NCI-H748 (cell line): ENCODE measurements around the gene ZKSCAN7.
"Not testable (repeated sequence)": the region's sequence is repeated elsewhere in the genome, so short reads cannot be mapped to it uniquely, and the experiment has no call there.

Source experiments
- DNase-seq: peaks from one replicate; lab custom pipeline; 2025; ENCODE audit not compliant: unreplicated experiment; lab: John Stamatoyannopoulos, UW

ZKSCAN7 gene

DNA sequence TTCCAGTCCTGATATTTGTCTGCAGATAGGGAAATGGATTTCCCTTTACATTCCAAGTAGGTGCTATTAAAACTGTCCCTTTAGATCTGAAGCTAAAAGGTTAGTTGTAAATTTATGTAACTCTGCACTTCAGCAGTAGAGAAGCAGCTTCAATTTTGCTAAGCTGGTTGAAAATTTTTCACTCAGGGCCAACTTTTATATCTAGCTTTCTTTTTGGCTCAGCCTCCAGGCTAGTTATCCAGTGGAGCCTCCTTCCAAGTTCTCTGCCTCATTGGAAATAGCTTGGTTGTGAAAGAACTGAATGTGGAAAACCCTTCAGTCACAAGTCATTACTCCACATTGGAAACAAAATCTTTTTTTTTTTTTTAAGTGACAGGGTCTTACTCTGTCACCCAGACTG lies 21.6 kb downstream of the ZKSCAN7 start:
- DNase-seq, result no peak

DNA sequence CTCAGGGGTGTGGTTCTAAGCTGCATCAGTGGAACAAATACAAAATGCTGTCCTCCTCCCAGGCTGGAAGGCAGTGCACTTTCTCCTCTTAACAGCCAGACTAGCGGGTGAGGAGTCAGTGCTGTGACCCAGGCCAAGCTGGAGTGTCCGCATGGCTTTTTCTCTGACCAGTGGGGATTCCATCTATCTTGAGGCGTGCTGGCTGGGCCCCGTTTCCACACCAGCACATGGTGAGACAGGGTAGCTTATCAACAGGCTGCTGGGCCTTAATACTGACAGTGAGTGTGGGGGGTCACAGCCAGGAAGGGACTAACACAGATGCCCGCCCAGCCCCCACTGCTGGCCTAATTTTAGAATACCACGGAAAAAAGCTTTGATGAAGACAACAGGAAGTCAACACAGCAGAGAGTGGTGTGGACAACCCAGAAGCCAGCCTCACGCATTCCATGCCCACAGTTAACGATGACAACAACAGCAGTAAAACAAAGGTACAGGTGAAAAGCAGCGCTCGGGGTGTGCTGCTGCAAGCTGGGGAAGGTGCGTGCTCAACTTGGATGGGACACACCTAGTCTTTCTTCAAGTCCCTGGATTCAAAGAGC lies 22.5 kb downstream of the ZKSCAN7 start:
- DNase-seq, result not testable (repeated sequence)

DNA sequence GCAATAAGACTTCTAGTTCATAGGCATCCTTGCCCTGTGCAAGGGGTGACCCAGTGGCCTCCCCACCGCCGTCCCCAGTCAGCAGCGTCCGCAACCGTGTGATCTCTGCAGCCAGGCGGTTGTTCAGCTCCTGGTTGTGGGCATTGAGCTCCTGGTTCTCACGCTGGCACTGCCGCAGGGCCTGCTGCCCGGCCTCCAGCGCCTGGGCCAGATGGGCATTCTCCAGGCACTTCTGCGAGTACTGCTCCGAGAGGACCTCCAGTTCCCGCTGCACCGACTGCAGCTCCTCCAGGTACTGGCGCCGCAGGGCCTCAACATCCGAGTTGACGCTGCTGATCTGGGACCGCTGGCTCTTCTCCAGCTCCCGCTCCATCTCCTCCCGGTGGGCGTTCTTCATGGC lies 23.3 kb downstream of the ZKSCAN7 start:
- not testable (repeated sequence) for DNase-seq

DNA sequence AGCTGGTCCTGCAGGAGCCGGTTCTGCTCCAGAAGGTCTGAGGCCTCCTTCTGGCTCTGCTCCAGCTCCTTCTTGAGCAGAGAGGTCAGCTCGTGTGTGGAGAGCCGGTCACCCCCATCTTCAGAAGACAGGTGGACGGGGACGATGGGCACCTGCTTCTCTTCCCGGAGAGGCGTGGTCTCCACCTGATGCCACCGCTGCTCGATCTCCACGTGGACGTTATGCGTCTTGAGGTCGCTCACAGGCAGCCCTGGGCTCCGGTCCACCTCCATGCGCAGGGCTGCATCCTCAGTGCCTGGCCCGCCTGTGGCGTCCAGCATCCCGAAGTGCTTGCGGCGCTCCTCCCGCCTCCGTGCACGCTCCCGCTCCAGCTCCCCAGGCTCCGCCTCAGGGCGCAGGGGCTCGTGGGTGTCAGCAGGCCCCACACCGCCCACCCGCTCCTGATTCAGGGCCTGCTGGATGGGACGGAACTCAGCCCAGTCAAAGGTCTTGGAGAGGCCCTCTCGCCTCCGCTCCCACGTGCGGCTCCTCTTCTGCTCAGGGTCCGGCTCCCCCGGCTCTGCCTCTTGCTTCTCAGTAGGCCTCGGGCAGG lies 24.0 kb downstream of the ZKSCAN7 start:
- DNase-seq, result not testable (repeated sequence)

DNA sequence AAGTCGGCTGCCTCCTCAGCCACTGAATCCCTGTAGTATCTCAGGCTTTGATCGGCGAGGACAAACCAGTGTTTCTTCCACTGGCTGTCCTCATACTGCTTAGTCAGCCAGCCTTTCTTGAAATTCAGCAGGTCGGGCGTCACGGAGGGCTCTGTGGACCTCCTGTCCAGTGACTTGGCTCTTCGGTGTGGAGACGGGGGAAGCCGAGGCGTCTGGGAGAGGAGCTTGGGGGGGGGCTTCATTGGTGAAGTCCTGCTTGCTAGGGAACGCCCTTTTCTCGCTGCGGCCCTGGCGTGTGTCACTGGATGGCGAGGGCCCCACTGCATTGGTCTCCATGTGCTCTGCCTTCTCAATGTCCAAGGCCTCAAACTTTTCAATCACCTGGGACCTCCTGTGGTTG lies 24.8 kb downstream of the ZKSCAN7 start:
- DNase-seq, result not testable (repeated sequence)

DNA sequence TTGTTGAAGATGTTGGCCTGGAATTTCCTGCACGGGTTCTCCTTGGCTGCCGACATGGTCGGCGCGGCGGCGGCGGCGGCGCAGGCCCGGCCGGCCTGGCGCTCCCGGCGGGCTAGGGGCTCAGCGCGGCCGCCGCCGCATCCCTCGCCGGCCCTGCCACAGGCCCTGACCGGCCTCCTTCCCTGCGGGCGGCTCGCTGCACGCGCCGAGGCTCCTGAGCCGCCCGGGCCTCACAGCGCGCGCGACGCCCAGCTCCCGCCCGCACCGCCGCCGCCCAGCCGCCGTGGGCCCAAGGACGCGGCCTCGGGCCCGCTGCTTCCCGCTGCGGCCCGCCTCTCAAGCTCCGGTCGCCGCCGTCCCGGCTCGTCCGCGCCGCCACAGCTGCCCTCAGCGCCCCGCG lies 26.0 kb downstream of the ZKSCAN7 start:
- DNase-seq, result not testable (repeated sequence)

DNA sequence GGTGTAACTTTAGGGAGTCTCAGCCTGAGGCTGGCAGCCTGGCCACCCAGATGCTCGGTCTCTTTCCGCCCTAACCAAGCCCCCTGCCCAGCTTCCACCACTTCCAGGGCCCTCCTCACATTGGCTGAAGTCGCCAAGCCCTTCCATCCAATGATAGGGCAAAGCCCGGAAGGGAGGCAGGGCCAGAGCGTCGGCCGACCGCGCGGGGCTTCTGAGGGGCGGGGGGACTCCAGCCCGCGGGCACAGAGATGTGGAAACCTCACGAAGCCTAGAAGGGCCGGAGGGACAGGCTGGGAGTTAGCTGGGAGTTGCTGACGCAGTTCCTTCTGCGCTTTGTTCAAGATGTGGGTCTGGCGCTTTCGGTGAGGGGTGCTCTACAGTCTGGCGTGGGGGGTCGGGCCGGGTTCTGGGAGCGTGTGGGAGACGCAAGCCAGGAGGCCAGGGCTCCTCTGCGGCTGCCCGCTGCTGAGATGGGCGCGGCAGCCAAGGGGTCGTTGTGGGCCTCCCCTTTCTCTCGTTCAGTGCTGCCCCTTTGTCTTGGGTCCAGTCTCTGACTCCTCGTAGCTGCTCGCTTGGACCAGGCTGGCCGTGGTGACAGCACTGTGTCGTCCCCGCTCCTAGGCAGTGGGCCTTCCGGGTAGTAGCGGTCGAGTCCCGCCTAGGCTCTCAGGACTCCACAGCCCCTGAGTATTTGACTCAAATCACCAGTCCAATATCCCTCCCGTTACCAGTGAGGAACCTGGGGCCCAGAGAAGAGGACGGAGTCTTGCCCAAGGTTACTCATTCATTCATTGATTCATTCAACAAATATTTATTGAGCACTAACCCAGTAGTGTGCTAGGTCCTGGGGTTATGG lies 29.9 kb downstream of the ZKSCAN7 start, which contains the start of gene ZNF660:
ZNF660 (plus strand) TSS at position 319 of the 856 bp plus-strand sequence. CDS start 9,230 bp downstream, outside the sequence.
- peak; percentile 90 for DNase-seq

DNA sequence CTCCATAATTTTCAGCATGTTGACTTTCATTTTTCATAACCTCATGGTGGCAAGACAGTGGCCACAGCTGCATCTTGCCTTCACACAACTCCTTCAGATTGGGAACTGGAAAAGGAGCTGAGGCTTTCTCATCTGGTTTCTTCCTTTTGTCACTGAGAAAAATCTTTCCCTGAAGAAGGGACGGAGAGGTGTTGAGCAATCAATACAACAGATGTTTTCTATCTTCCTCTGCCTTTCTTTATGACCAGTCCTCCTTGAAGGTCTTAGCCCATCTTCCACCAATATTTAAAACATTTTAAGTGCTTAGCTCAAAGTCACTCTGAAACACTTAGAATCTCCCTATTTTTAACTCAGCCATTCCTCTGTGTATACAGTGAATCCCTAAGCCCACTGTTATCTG lies 41.6 kb downstream of the ZKSCAN7 start:
- DNase-seq, result no peak

DNA sequence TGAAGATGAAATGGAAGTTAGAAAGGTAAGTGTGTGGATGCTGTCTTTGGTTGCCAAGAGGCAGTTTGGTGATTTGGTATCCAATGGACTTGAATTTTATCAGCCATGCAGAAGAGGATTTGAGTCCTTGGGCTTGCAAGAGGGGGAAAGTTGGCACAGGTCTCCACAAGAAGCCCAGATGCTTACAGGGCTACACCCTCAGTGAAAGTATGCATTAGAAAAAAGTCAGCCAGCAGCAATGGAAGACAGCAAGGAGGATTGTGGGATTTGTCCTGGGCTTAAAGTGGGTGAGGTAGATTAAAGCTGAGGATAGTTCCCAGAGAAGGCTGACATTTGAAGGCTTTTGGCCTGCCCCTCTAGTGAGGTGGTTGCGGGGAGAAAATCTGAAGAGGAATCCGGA lies 46.8 kb downstream of the ZKSCAN7 start:
- DNase-seq, result no peak

DNA sequence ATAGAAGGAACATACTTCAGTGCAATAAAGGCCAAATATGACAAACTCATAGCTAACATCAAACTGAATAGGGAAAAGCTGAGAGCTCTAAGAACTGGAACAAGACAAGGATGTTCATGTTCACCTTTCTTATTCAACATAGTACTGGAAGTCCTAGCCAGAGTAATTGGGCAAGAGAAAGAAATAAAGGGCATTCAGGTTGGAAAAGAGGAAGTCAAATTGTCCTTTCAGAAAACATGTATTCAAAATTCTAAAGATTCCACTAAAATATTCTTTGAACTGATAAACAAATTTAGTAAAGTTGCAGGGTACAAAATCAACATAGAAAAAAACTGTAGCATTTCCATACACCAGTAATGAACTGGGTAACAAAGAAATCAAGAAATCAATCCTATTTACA lies 57.7 kb downstream of the ZKSCAN7 start:
- DNase-seq, result no peak
